NB4 (cell line): ENCODE results near the gene PLLP.

Experiments used
- POLR2A ChIP-seq: IDR thresholded peaks from 2 replicates; pipeline ENCODE4 v1.6.1; 2011; ENCODE audit warnings: mild to moderate bottlenecking; ENCODE audit not compliant: insufficient read length; ENCODE audit errors: extremely low read depth
- TF ChIP-seq, protein P1 (sequence below): IDR thresholded peaks from one replicate; pipeline ENCODE4 v1.5.1; 2012; ENCODE audit warnings: low read depth, low read length

DNA sequence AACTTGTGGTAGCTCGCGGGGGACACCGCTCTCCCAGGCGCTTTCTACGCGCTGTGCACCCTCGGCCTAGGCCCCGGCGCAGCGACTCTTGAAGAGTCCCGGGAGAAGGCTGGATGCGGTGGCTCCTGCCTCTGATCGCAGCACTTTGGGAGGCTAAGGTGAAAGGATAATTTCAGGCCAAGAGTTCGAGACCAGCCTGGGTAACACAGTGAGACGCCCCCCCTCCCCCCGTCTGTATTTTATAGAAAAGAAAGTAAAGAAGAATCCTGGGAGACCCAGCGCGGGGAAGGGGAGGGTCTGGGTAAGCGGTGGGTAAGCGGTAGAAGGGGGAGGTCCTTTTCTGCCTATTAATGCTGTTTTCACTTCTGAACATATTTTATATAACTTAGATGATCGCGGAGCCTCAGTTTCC is 486 bp upstream of the PLLP start:
- TF ChIP-seq POLR2A = no peak
- TF ChIP-seq, protein P1, sequence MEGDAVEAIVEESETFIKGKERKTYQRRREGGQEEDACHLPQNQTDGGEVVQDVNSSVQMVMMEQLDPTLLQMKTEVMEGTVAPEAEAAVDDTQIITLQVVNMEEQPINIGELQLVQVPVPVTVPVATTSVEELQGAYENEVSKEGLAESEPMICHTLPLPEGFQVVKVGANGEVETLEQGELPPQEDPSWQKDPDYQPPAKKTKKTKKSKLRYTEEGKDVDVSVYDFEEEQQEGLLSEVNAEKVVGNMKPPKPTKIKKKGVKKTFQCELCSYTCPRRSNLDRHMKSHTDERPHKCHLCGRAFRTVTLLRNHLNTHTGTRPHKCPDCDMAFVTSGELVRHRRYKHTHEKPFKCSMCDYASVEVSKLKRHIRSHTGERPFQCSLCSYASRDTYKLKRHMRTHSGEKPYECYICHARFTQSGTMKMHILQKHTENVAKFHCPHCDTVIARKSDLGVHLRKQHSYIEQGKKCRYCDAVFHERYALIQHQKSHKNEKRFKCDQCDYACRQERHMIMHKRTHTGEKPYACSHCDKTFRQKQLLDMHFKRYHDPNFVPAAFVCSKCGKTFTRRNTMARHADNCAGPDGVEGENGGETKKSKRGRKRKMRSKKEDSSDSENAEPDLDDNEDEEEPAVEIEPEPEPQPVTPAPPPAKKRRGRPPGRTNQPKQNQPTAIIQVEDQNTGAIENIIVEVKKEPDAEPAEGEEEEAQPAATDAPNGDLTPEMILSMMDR = no peak
